Psoas muscle (tissue), 8 donors: ENCODE data around the gene GPR4. TPM values are rescaled to one million over a fixed set of nuclear protein-coding genes. Genes with fewer than 3 reads are reported as not detected.

Experiments used
- ATAC-seq, 4 donors: fragments of 200-7000 bp; cut with Tn5 transposase; one replicate each; pipeline ENCODE4 v1.9.1; 2020; ENCODE audit warnings: moderate library complexity in 3 of 4, mild to moderate bottlenecking in 2 of 4
- DNase-seq, 2 donors: peaks; one replicate each; pipeline ENCODE4 v3.0.0-alpha.2; 2020
- H3K27ac ChIP-seq: fragments of 200-600 bp; one replicate; pipeline ENCODE4 v1.8.0; 2022
- H3K27me3 ChIP-seq, 3 donors: fragments of 200-600 bp in 1 of 3; one replicate each; pipeline versions ENCODE4 v1.6.1 to v1.8.0; 2013 to 2022; ENCODE audit warnings: low read length in 2 of 3, mild to moderate bottlenecking in 2 of 3, moderate library complexity in 1 of 3; ENCODE audit not compliant: insufficient read depth in 3 of 3
- H3K36me3 ChIP-seq, 2 donors: fragments of 200-600 bp in 1 of 2; one replicate each; pipeline versions ENCODE4 v1.6.1 to v1.8.0; 2013 to 2022; ENCODE audit warnings: low read depth in 1 of 2, mild to moderate bottlenecking in 1 of 2, moderate library complexity in 1 of 2; ENCODE audit not compliant: insufficient read depth in 1 of 2
- H3K4me1 ChIP-seq: fragments of 200-600 bp; one replicate; pipeline ENCODE4 v1.8.0; 2022
- H3K4me3 ChIP-seq: fragments of 200-600 bp; one replicate; pipeline ENCODE4 v1.8.0; 2022; ENCODE audit warnings: mild to moderate bottlenecking
- H3K9me3 ChIP-seq: fragments of 200-600 bp; one replicate; pipeline ENCODE4 v1.8.0; 2022
- WGBS, 3 donors: extraction: QIAGEN DNeasy Blood & Tissue Kit; methylation state at CpG; one replicate each; pipeline versions ENCODE4 v1.1.6 to v1.1.7; 2013; 5-methylcytosine and 5-hydroxymethylcytosine counted together
- intact Hi-C, 2 donors: fragments of 100-400 bp; cut with DNase I; formaldehyde crosslinking; loops; one replicate each; pipeline versions ENCODE4 v1.11.0 to v1.14.2; 2022
- polyA plus RNA-seq, 3 donors: library from polyadenylated mRNA; stranded (reverse); fragments of 200-250 nt; gene quantifications; one replicate each; pipeline ENCODE4 v1.2.3, GENCODE V29; 2013
- total RNA-seq, 4 donors: library from RNA; stranded (reverse); fragmentation: NEBNext Ultra II Directional in 2 of 4; extraction: Animal tissue kit (Norgen Biotek cat#: 25700) in 2 of 4; gene quantifications; one replicate each; pipeline versions ENCODE4 v1.2.1 to v1.2.4, GENCODE V29; 2021 to 2023
- TF ChIP-seq, protein P1 (sequence below): fragments of 200-600 bp; IDR thresholded peaks from one replicate; pipeline ENCODE4 v1.8.0; 2022; ENCODE audit warnings: antibody characterized with exemption
- donor health status: healthy with polysubstance abuse.
- donor health status: DM: no; HTN: no; CAD: no; lungs with moderate emphysema.
- donor health status: Bipolar disorder and iron deficiency.
- donor health status: healthy.
- donor health status: DM: yes; HTN: yes; CAD: no.
- donor health status: DM: no; HTN: no; CAD: no.
- donor health status: DM: no; HTN: no; CAD: no.
- donor health status: DM: yes; HTN: yes; CAD: no.

Gene GPR4
- total and polyA plus RNA-seq, 7 donors: 1.6 to 7.5 (median 3.0) TPM

DNA sequence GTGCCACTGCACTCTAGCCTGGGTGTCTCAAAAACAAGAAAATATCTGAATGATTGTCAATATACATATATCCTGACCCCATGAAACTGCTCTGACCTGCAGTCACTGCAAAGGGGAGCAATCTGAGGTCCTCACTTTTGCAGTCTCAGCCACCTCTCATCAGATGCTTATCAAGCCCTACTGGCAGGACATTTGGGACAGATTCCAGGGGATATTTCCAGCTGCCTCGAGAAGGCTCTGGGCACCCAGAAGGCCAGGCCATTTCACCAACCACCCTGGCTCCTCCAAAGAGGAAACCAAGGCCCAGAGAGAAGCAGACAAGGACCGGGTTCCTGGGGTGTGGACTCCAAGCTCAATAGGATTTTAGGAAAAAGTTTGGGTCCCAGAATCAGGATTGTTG lies 34.9 kb upstream of the GPR4 start:
- Histone ChIP-seq H3K9me3 (no peaks in the 10 kb centered on the region), H3K27me3 (no peaks in the 10 kb centered on the region), H3K4me3 (no peak overlapping the region), H3K36me3 (no peaks in the 10 kb centered on the region), H3K4me1 (peaks cover 17% of the 10 kb centered on the region), H3K27ac (peak overlapping the region; percentile 47)
- DNase-seq: no peak
- TF ChIP-seq, protein P1, sequence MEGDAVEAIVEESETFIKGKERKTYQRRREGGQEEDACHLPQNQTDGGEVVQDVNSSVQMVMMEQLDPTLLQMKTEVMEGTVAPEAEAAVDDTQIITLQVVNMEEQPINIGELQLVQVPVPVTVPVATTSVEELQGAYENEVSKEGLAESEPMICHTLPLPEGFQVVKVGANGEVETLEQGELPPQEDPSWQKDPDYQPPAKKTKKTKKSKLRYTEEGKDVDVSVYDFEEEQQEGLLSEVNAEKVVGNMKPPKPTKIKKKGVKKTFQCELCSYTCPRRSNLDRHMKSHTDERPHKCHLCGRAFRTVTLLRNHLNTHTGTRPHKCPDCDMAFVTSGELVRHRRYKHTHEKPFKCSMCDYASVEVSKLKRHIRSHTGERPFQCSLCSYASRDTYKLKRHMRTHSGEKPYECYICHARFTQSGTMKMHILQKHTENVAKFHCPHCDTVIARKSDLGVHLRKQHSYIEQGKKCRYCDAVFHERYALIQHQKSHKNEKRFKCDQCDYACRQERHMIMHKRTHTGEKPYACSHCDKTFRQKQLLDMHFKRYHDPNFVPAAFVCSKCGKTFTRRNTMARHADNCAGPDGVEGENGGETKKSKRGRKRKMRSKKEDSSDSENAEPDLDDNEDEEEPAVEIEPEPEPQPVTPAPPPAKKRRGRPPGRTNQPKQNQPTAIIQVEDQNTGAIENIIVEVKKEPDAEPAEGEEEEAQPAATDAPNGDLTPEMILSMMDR: no peak
- WGBS, 3 donors: 42 to 60% (median 53%) methylated on average over 2 of the region's 2 CpGs
- no peak for ATAC-seq
- intact Hi-C loops: no loop called here

GRCh38 chr19:45636275-45636674 lies 34.3 kb upstream of the GPR4 start:
- Histone ChIP-seq H3K27me3 (no peaks in the 10 kb centered on the region), H3K36me3 (no peaks in the 10 kb centered on the region), H3K9me3 (no peaks in the 10 kb centered on the region), H3K4me1 (peaks cover 17% of the 10 kb centered on the region), H3K4me3 (no peak overlapping the region), H3K27ac (no peak overlapping the region)
- WGBS, 3 donors: 95 to 100% (median 98%) methylated on average over 1 of the region's 1 CpG
- DNase-seq: no peak
- TF ChIP-seq, protein P1: no peak
- intact Hi-C loops: no loop called here
- no peak for ATAC-seq

- TF ChIP-seq, protein P1: no peak
- Histone ChIP-seq H3K27me3 (no peaks in the 10 kb centered on the region), H3K9me3 (no peaks in the 10 kb centered on the region), H3K27ac (peak overlapping the region; percentile 60), H3K36me3 (peaks cover 0 to 16% of the 10 kb centered on the region in 2 donors), H3K4me3 (peak overlapping the region; percentile 17), H3K4me1 (peaks cover 10% of the 10 kb centered on the region)
- ATAC-seq (peak; percentile 96 to 98 (median 97)), DNase-seq (peak; percentile 74 to 86)
- 30 to 35% (median 31%) methylated on average over 26 to 27 of the region's 27 CpGs for WGBS, 3 donors
- intact Hi-C loops: no loop called here
These were observed 30.6 kb upstream of the GPR4 start for GRCh38 chr19:45632468-45633196.

DNA sequence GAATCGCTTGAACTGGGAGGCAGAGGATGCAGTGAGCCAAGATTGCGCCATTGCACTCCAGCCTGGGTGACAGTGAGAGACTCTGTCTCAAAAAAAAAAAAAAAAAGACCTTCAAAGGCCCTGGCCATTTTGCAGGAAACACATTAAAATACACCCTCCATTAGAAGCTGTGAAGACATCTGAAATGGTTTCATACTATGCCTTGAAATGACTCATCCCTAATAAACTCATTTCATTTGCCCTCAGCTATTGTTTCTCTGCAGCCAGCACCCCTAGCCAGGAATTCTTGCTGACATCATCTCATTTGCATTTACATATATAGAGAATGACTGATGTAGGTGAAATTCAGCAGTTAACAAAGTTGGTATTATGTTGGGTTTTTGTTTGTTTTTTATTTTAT lies 28.5 kb upstream of the GPR4 start:
- Histone ChIP-seq H3K36me3 (peaks cover 0 to 29% of the 10 kb centered on the region in 2 donors), H3K4me1 (no peaks in the 10 kb centered on the region), H3K9me3 (no peaks in the 10 kb centered on the region), H3K4me3 (no peak overlapping the region), H3K27ac (no peak overlapping the region), H3K27me3 (no peaks in the 10 kb centered on the region)
- 84 to 97% (median 93%) methylated on average over 2 of the region's 2 CpGs for WGBS, 3 donors
- intact Hi-C loops: no loop called here
- DNase-seq (no peak), ATAC-seq (peak in 2 of 4 donors; percentile 25 to 50)
- TF ChIP-seq, protein P1: no peak
